ENCODE measurements around the gene ASB13.
A peak's percentile ranks its signal among the peaks of the same experiment; 100 is the strongest.
"Not testable (repeated sequence)": the region's sequence is repeated elsewhere in the genome, so short reads cannot be mapped to it uniquely, and the experiment has no call there.

The ASB13 gene

GRCh38 chr10:5624701-5625100, 41.7 kb downstream of the ASB13 start:
- no peak for DNase-seq (ENCODE audit: low read depth)
- TF ChIP-seq CTCF (conservative IDR thresholded peaks at IDR 0.05; ENCODE audit: low read depth, low read length): no peak
- H3K4me3 ChIP-seq (ENCODE audit: low read length): no peak overlapping the region

GRCh38 chr10:5623081-5623748, 43.2 kb downstream of the ASB13 start:
- peak; percentile 87 for TF ChIP-seq CTCF (conservative IDR thresholded peaks at IDR 0.05; ENCODE audit: low read depth, low read length)
- DNase-seq (ENCODE audit: low read depth): no peak

GRCh38 chr10:5622186-5622960, 44.0 kb downstream of the ASB13 start:
- TF ChIP-seq CTCF (conservative IDR thresholded peaks at IDR 0.05; ENCODE audit: low read depth, low read length): no peak
- H3K4me3 ChIP-seq (ENCODE audit: low read length): no peak overlapping the region
- no peak for DNase-seq (ENCODE audit: low read depth)

More at GRCh38 chr10:5623081-5623748, 43.2 kb downstream of the ASB13 start:
- no peak overlapping the region for H3K4me3 ChIP-seq (ENCODE audit: low read length)

GRCh38 chr10:5621371-5621770, 45.0 kb downstream of the ASB13 start:
- not testable (repeated sequence) for DNase-seq (ENCODE audit: low read depth); H3K4me3 ChIP-seq (ENCODE audit: low read length)

- H3K4me3 ChIP-seq (ENCODE audit: low read length): no peak overlapping the region
- no peak for DNase-seq (ENCODE audit: low read depth)
- no peak for TF ChIP-seq CTCF (conservative IDR thresholded peaks at IDR 0.05; ENCODE audit: low read depth, low read length)
Observed at GRCh38 chr10:5620966-5621365, 45.4 kb downstream of the ASB13 start.

- H3K4me3 ChIP-seq (ENCODE audit: low read length): no peak overlapping the region
- no peak for DNase-seq (ENCODE audit: low read depth)
- TF ChIP-seq CTCF (conservative IDR thresholded peaks at IDR 0.05; ENCODE audit: low read depth, low read length): no peak
Observed at GRCh38 chr10:5620223-5620721, 46.1 kb downstream of the ASB13 start.

- DNase-seq (ENCODE audit: low read depth): no peak
- no peak overlapping the region for H3K4me3 ChIP-seq (ENCODE audit: low read length)
- TF ChIP-seq CTCF (conservative IDR thresholded peaks at IDR 0.05; ENCODE audit: low read depth, low read length): no peak
Observed at GRCh38 chr10:5619362-5620211, 46.8 kb downstream of the ASB13 start.

All from retinal pigment epithelial cell (primary cell).